ENCODE data around the gene EBF3.

Gene EBF3

GRCh38 chr10:129959544-129960480 lies 4.3 kb downstream of the EBF3 start:
- DNase-seq (ENCODE audit: low read depth in 1 of 2, low spot score in 1 of 2): no peak

DNA sequence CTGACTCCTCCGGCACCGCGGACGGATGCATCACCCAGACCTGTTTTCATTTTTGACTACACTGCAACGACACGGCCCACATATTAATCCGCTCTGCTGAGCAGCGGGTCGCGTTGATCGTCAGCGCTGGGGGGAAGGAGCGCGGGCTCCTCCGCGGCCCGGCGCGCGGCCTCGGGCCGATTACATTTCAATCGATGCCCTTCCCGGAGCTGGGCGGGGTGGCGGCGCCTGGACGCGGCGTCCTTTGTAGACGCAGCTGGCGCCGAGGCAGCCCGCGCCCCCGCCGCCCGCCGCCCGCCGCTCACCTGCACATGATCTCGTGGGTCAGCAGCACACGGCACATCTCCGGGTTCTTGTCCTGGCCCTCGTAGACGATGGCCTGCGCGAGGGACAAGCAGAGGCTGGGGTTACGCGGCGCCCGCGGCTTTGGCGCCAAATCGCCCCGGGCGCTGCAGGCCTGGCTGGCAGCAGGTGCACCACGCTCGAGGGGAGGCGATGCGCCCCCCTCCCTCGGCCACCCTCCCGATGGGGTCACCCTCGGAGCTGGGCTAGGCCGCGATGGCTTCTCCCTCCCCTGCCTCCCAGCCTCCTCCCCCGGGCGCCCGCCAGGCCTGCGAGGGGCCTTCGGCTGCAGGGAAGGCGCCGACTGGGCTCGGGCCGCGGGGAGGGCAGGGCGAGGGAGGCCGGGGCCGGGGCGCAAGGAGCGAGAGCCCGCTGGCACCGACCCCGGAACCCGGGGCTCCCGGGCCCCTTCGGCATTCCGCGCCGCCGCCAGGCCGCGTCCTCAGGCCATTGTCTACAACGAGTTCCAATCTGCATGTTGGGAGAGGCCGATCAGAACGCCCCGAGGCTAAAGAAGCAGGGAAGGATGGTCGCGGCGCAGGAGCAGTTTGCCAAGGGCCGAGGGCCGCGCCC lies 5.2 kb downstream of the EBF3 start:
- no peak for DNase-seq (ENCODE audit: low read depth in 1 of 2, low spot score in 1 of 2)

DNA sequence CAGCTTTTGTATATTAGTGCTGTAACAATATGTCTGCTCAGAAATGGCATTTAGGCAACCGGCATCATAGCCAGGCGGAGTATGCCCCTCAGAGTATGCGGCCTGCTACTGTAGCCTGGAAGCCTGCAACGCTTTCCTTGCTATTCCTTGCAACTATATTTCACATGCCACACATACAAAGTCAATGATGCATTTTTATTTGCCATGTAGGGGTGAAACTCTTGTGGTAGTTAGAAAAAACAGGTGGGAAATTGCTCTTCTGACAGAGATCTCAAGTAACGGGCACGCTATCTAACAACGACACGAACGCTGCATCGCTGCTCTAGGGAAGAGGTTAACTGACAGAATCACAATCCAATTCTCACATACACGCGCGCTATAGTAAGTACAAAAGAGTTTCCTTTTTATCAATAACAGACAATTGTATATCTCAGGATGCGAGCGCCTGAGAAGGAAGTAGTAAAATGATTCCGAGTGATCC lies 5.9 kb downstream of the EBF3 start:
- DNase-seq (ENCODE audit: low read depth in 1 of 2, low spot score in 1 of 2): no peak

DNA sequence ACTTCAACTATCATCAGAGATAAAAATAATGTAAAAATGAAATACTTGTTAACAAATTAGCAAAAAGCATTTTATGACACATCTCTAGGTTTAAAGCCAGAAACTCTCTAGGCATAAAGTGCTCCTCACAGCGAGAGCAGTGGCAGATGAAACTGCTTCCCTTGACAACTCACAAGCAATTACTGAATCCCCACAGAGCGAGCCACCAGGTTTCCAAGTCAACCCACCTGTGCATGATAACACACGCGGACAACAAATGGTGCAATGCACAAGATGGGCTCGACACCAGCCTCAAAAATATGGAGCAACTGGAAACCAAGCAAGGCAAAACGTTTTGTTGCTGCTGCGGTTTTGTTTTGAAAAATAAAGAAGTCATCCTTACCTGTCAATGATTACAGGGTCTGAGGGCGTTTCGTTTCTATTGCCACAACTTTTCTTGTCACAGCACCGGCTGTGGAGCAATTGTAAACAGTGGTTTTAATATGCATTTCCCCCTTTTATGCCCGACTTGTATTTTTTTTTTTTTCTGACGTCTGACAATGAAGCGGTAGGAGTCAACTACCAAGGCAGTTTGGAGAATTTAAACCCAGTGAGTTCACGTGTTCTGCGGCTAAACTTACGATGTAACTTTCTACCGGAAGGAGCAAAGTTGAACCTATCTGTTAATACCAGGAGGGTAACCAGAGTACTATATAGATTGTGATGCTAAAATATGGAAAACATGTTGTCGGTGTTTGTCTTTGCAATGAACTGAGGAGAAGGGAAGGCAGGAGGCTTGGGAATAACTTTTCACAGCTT lies 7.0 kb downstream of the EBF3 start:
- DNase-seq (ENCODE audit: low read depth in 1 of 2, low spot score in 1 of 2): no peak

- DNase-seq (ENCODE audit: low read depth in 1 of 2, low spot score in 1 of 2): no peak
Observed at GRCh38 chr10:129956286-129956670, 7.8 kb downstream of the EBF3 start.

- DNase-seq (ENCODE audit: low read depth in 1 of 2, low spot score in 1 of 2): no peak
Observed at GRCh38 chr10:129955601-129956285, 8.3 kb downstream of the EBF3 start.

- no peak for DNase-seq (ENCODE audit: low read depth in 1 of 2, low spot score in 1 of 2)
Observed at GRCh38 chr10:129954492-129955315, 9.4 kb downstream of the EBF3 start.

DNA sequence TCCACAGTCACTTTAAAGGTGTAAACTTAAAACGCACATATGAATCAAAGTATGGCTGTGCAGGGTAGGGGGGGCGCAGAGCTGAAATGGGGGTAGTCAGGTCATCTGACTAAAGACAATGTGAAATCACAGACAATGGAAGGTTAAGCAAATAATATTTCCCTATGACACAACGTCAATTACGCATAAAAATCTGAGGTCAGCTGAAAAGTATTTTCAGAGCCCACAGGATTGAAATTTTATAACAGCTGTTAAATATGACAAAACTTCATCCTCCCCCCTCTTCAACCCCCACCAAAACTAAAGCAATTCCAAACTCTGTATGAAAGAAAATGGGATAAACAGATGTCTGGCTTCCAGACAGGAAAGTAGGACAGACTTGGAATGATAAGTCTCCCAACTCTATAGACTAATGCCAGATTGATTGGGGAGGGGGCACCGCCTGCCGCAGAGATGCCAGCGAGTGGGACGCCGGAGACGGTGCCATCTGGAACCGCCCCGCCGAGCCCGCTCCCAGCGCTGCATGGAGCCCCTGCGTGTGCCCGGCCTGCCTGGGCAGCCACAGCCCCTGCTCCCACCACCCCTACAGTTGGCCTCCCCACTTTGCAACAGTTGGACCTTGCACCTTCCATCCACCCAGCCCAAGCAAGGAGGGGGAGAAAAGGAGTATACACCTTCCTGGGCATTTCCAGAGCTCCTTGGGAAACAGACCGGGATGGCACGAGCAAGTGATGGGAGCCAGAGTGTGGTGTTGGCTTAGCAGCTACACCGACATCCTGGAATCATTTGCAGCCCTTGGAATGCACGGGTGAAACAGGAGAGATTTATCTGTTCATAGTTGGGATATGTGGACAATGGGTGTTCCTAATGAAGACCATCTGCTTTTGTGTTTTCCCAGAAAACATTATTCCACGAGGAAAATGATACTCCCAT lies 10.7 kb downstream of the EBF3 start:
- DNase-seq (ENCODE audit: low read depth in 1 of 2, low spot score in 1 of 2): no peak

- no peak for DNase-seq (ENCODE audit: low read depth in 1 of 2, low spot score in 1 of 2)
Observed at GRCh38 chr10:129952378-129953118, 11.5 kb downstream of the EBF3 start.

- DNase-seq (ENCODE audit: low read depth in 1 of 2, low spot score in 1 of 2): no peak
Observed at GRCh38 chr10:129951970-129952265, 12.2 kb downstream of the EBF3 start.

- no peak for DNase-seq (ENCODE audit: low read depth in 1 of 2, low spot score in 1 of 2)
Observed at GRCh38 chr10:129951101-129951969, 12.7 kb downstream of the EBF3 start.

DNA sequence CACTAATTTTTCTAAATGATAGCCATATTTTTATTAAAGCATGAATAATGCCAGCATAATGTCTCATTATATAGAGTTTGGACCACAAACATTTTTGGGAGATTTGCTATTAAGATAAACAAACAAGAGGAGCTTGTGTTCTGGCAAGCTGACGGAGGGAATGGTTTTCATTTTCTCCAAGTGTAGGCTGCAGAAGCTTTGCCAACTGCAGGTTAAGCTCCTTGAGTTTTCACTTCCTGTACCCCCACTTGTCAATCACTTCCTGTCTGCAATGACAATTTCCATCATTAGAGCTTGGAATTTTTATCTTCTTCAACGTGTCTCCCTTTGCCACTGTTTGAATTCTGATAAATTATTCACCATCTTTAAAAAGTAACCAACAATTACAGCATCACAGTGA lies 13.4 kb downstream of the EBF3 start:
- no peak for DNase-seq (ENCODE audit: low read depth in 1 of 2, low spot score in 1 of 2)

GRCh38 chr10:129949891-129950291 lies 14.2 kb downstream of the EBF3 start:
- DNase-seq (ENCODE audit: low read depth in 1 of 2, low spot score in 1 of 2): no peak

DNA sequence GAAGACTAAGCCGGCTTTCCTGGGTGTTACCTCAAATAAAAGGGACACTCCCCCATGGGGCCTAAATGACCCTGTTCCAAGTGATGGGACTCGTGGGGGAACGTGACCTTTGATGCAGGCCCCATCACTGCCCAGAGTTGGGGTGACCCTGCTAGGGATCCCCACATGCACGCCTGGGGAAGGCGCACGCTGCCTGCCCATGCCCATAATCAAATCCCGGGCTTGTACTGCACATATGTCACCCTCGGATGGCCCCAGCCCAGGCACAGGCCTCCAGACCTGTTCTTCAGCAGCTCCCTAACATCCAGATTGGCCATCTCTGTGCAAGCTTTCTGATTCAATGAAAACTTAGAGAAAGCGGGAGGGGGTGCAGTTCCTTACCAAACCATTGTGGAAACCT lies 14.7 kb downstream of the EBF3 start:
- no peak for DNase-seq (ENCODE audit: low read depth in 1 of 2, low spot score in 1 of 2)

- no peak for DNase-seq (ENCODE audit: low read depth in 1 of 2, low spot score in 1 of 2)
Observed at GRCh38 chr10:129946859-129947258, 17.2 kb downstream of the EBF3 start.

DNA sequence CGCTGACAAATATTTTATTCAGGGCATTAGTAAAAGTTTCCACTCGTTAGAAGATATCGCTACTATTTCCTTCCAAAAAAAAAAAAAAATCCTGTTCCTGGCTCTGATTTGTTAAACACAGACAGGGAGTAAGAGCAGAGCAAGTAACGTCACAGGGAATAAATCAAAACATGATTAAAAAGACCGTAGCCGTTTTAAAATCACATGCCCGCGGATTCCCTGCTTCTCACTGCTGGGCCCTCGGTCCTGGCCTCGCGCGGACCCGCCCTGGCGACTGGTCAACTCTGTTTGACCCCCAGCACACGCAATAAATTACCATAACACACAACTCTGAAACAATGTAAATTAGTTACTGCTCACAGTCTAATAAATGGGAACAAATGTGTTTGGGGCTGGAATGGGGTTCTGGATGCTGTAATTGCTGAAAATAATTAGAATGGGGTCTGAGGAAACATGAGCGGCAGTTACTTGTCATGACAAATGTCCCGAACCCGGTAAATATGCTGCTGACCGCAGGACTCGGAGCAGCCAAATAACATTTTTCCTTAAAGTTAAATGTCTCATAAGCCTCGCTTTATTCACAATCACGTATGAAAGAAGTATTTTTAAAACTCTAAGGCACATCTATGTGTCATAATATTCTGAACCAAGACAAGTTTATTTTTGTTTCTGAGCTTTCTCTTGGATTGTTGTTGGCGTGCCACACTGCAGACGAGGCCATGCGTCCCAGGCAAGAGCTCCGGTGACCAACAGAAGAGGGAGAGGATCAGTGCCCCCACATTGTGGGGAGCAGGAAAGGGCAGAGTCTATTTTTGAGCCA lies 17.9 kb downstream of the EBF3 start:
- no peak for DNase-seq (ENCODE audit: low read depth in 1 of 2, low spot score in 1 of 2)
